K562 (cell line): Measurements from ENCODE around the gene FBXO33. TPM values are rescaled to one million over a fixed set of nuclear protein-coding genes. Genes with fewer than 3 reads are reported as not detected.
A peak's percentile ranks its signal among the peaks of the same experiment; 100 is the strongest.

Experiments used
- CBFA2T2 ChIP-seq: fragments of 450-650 bp; conservative IDR thresholded peaks from 2 replicates; pipeline ENCODE4 v1.6.1; 2017; ENCODE audit warnings: mild to moderate bottlenecking
- CHCHD3 ChIP-seq: fragments of 250-450 bp; sonication (Bioruptor Pico); IDR thresholded peaks from 2 replicates; pipeline ENCODE4 v2.1.2; 2022; ENCODE audit warnings: mild to moderate bottlenecking
- CREBBP ChIP-seq: IDR thresholded peaks from one replicate; pipeline ENCODE4 v1.6.1; 2012; ENCODE audit warnings: low read depth, mild to moderate bottlenecking, control low read depth, inconsistent platforms, low read length
- GABPA ChIP-seq: fragments of 200-800 bp; sonication (Bioruptor generic); conservative IDR thresholded peaks from 2 replicates; pipeline ENCODE4 v1.6.1; 2016; ENCODE audit warnings: low read depth, missing genetic modification characterization, missing compliant biosample characterization
- HCFC1 ChIP-seq: IDR thresholded peaks from 2 replicates; pipeline ENCODE4 v1.6.1; 2012; ENCODE audit warnings: low read depth, low read length, improper control_type of control experiment
- HNRNPK ChIP-seq: fragments of 200-400 bp; formaldehyde crosslinking; IDR thresholded peaks from one replicate; pipeline ENCODE4 v1.6.1; 2018; ENCODE audit warnings: mild to moderate bottlenecking, low read depth, low read length; ENCODE audit not compliant: poor library complexity, severe bottlenecking
- JUND ChIP-seq, 2 experiments: IDR thresholded peaks; 2 replicates in 1 of 2; 3 replicates in 1 of 2; pipeline ENCODE4 v1.6.1; 2011; ENCODE audit warnings: borderline replicate concordance in 2 of 2, low read depth in 2 of 2, low read length in 2 of 2, improper control_type of control experiment in 1 of 2, missing biosample characterization in 1 of 2, missing genetic modification characterization in 1 of 2, missing genetic modification reagents in 1 of 2
- MAZ ChIP-seq, 2 experiments: fragments of 450-650 bp in 1 of 2; sonication (generic) in 1 of 2; formaldehyde crosslinking; IDR thresholded peaks in 1 of 2; conservative IDR thresholded peaks in 1 of 2; 2 replicates each; pipeline versions ENCODE4 v1.4.0 to v1.5.0; 2020; ENCODE audit warnings: mild to moderate bottlenecking in 1 of 2, missing genetic modification reagents in 1 of 2
- NRF1 ChIP-seq, 2 experiments: fragments of 450-650 bp; IDR thresholded peaks in 1 of 2; conservative IDR thresholded peaks in 1 of 2; 2 replicates each; pipeline ENCODE4 v1.6.1; 2014; ENCODE audit warnings: mild to moderate bottlenecking in 2 of 2
- PHF21A ChIP-seq: fragments of 450-650 bp; IDR thresholded peaks from 2 replicates; pipeline ENCODE4 v1.6.1; 2017; ENCODE audit warnings: low read depth, borderline replicate concordance
- PHF8 ChIP-seq: fragments of 200-600 bp; sonication (generic); IDR thresholded peaks from 2 replicates; pipeline ENCODE4 v1.6.1; 2012; ENCODE audit warnings: mixed run types, mild to moderate bottlenecking, inconsistent platforms, low read length, moderate library complexity, borderline replicate concordance
- POLR2G ChIP-seq: fragments of 200-400 bp; formaldehyde crosslinking; IDR thresholded peaks from 2 replicates; pipeline ENCODE4 v1.6.1; 2017; ENCODE audit warnings: low read depth, mild to moderate bottlenecking, antibody characterized with exemption, low read length, moderate library complexity
- RBFOX2 ChIP-seq: fragments of 200-400 bp; formaldehyde crosslinking; IDR thresholded peaks from 2 replicates; pipeline ENCODE4 v1.6.1; 2017; ENCODE audit warnings: low read depth, mild to moderate bottlenecking, low read length, moderate library complexity
- SIN3A ChIP-seq, 2 experiments: fragments of 150-350 bp in 1 of 2; IDR thresholded peaks; 2 replicates each; pipeline ENCODE4 v1.6.1; 2011 to 2016; ENCODE audit warnings: borderline replicate concordance in 2 of 2, low read depth in 2 of 2, low read length in 2 of 2, mild to moderate bottlenecking in 2 of 2, moderate library complexity in 2 of 2; ENCODE audit not compliant: control insufficient read depth in 1 of 2
- TOE1 ChIP-seq, 2 experiments: fragments of 450-650 bp in 1 of 2; sonication (generic) in 1 of 2; formaldehyde crosslinking in 1 of 2; IDR thresholded peaks; 2 replicates each; pipeline versions ENCODE4 v1.7.1 to v1.8.0; 2016 to 2022; ENCODE audit warnings: borderline replicate concordance in 2 of 2, mild to moderate bottlenecking in 2 of 2, antibody characterized with exemption in 1 of 2, inconsistent platforms in 1 of 2, low read depth in 1 of 2, missing genetic modification reagents in 1 of 2, moderate library complexity in 1 of 2
- ZNF316 ChIP-seq: fragments of 450-650 bp; IDR thresholded peaks from 2 replicates; pipeline ENCODE4 v1.6.1; 2016
- ZNF384 ChIP-seq: IDR thresholded peaks from 2 replicates; pipeline ENCODE4 v1.6.1; 2012; ENCODE audit warnings: low read depth, low read length, improper control_type of control experiment
- polyA plus RNA-seq, 8 experiments: library from polyadenylated mRNA; depleted of rRNA in 4 of 8; stranded (reverse) in 5 of 8; unstranded in 3 of 8; fragments of >200 nt; fragmentation: Nextera tagmentation in 2 of 8; fragmentation: Illumina TruSeq in 1 of 8; extraction: Ambion mirVana in 2 of 8; extraction: Trizol in 1 of 8; gene quantifications; 2 replicates each; pipeline versions ENCODE4 v1.2.1 to v1.2.3, GENCODE V29; 2011 to 2014; ENCODE audit warnings: inconsistent platforms in 1 of 8, missing spikeins in 1 of 8
- total RNA-seq, 7 experiments: library from RNA; depleted of rRNA in 6 of 7; stranded (reverse); fragments of >200 nt in 6 of 7; fragmentation: Illumina TruSeq in 2 of 7; extraction: Trizol in 2 of 7; gene quantifications; 2 replicates each; pipeline versions ENCODE4 v1.2.1 to v1.2.3, GENCODE V29; 2011 to 2021; ENCODE audit warnings: low replicate concordance in 1 of 7
- TF ChIP-seq, protein P1 (sequence below): fragments of 250-450 bp; sonication (Bioruptor Pico); IDR thresholded peaks from 2 replicates; pipeline ENCODE4 v1.5.0; 2020; ENCODE audit warnings: mild to moderate bottlenecking
- TF ChIP-seq, protein P2 (sequence below): sonication (generic); formaldehyde crosslinking; IDR thresholded peaks from 2 replicates; pipeline ENCODE4 v1.9.0; 2022; ENCODE audit warnings: mild to moderate bottlenecking, missing genetic modification reagents
- TF ChIP-seq, protein P3 (sequence below): fragments of 200-800 bp; sonication (Bioruptor generic); IDR thresholded peaks from 2 replicates; pipeline ENCODE4 v1.6.1; 2016; ENCODE audit warnings: missing genetic modification characterization, missing compliant biosample characterization

Gene FBXO33
- total and polyA plus RNA-seq, 9 of the 15 experiments (the other 6 are each of a cell fraction or from before 2014, with no cell fraction given), result 1.6 to 7.5 (median 5.0) TPM

DNA sequence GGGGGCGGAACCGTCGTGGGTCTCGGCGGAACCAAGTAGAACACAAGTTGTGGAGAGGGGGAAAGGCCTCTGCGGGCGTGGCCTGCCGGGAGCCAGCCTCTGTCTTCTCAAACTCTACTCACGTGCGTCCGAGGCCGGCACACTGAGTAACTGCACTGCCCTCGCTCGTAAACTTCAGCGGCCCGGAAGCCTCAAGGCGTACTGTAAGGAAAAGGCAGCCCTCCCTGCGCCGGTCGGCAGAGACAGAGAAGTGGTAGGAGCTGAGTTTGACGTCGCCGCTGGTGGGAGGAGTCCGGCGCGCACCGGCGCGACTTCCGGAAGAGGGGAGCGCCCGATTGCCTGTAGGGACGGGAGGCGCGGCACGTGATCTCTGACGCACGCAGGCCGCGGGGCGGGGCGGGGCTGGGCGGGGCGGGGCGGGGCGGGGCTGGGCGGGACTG lies at the start of gene FBXO33 (continued):
- TF ChIP-seq SIN3A (IDR thresholded peaks at IDR 0.05; ENCODE audit: borderline replicate concordance in 2 of 2, control insufficient read depth in 1 of 2, low read depth in 2 of 2, low read length in 2 of 2), result 0 out of 4 replicates have a peak, but pooled peaks of 1 of the 2 experiments have one; percentile 72
- no peak for TF ChIP-seq NRF1 (conservative IDR thresholded peaks at IDR 0.05 in 1 of 2, IDR thresholded peaks at IDR 0.05 in 1 of 2)
- no peak for TF ChIP-seq ZNF384
- TF ChIP-seq TOE1 (IDR thresholded peaks at IDR 0.05; ENCODE audit: borderline replicate concordance), result peak; percentile 98
- no peak for TF ChIP-seq TOE1 (CRISPR knock-in tag; IDR thresholded peaks at IDR 0.05; ENCODE audit: borderline replicate concordance, low read depth)
- peak; percentile 58 for TF ChIP-seq RBFOX2
- no peak for TF ChIP-seq CREBBP
- no peak for TF ChIP-seq CBFA2T2
- peak; percentile 22; the same call in 1 of the 2 replicates for TF ChIP-seq POLR2G
- peak; percentile 12; the same call in 1 of the 2 replicates for TF ChIP-seq PHF8
- no peak for TF ChIP-seq CHCHD3 (CRISPR knock-in tag)
- TF ChIP-seq, protein P1, sequence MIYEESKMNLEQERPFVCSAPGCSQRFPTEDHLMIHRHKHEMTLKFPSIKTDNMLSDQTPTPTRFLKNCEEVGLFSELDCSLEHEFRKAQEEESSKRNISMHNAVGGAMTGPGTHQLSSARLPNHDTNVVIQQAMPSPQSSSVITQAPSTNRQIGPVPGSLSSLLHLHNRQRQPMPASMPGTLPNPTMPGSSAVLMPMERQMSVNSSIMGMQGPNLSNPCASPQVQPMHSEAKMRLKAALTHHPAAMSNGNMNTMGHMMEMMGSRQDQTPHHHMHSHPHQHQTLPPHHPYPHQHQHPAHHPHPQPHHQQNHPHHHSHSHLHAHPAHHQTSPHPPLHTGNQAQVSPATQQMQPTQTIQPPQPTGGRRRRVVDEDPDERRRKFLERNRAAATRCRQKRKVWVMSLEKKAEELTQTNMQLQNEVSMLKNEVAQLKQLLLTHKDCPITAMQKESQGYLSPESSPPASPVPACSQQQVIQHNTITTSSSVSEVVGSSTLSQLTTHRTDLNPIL (CRISPR knock-in tag), result no peak
- TF ChIP-seq HNRNPK, result no peak
- TF ChIP-seq, protein P2, sequence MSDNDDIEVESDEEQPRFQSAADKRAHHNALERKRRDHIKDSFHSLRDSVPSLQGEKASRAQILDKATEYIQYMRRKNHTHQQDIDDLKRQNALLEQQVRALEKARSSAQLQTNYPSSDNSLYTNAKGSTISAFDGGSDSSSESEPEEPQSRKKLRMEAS (CRISPR knock-in tag), result peak; percentile 13; the same call in 1 of the 2 replicates
- TF ChIP-seq GABPA (tag), result peak; percentile 79
- TF ChIP-seq HCFC1, result peak; percentile 2; the same call in 1 of the 2 replicates
- no peak for TF ChIP-seq ZNF316
- TF ChIP-seq, protein P3, sequence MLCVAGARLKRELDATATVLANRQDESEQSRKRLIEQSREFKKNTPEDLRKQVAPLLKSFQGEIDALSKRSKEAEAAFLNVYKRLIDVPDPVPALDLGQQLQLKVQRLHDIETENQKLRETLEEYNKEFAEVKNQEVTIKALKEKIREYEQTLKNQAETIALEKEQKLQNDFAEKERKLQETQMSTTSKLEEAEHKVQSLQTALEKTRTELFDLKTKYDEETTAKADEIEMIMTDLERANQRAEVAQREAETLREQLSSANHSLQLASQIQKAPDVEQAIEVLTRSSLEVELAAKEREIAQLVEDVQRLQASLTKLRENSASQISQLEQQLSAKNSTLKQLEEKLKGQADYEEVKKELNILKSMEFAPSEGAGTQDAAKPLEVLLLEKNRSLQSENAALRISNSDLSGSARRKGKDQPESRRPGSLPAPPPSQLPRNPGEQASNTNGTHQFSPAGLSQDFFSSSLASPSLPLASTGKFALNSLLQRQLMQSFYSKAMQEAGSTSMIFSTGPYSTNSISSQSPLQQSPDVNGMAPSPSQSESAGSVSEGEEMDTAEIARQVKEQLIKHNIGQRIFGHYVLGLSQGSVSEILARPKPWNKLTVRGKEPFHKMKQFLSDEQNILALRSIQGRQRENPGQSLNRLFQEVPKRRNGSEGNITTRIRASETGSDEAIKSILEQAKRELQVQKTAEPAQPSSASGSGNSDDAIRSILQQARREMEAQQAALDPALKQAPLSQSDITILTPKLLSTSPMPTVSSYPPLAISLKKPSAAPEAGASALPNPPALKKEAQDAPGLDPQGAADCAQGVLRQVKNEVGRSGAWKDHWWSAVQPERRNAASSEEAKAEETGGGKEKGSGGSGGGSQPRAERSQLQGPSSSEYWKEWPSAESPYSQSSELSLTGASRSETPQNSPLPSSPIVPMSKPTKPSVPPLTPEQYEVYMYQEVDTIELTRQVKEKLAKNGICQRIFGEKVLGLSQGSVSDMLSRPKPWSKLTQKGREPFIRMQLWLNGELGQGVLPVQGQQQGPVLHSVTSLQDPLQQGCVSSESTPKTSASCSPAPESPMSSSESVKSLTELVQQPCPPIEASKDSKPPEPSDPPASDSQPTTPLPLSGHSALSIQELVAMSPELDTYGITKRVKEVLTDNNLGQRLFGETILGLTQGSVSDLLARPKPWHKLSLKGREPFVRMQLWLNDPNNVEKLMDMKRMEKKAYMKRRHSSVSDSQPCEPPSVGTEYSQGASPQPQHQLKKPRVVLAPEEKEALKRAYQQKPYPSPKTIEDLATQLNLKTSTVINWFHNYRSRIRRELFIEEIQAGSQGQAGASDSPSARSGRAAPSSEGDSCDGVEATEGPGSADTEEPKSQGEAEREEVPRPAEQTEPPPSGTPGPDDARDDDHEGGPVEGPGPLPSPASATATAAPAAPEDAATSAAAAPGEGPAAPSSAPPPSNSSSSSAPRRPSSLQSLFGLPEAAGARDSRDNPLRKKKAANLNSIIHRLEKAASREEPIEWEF (CRISPR knock-in tag), result no peak
- TF ChIP-seq MAZ (CRISPR knock-in tag; conservative IDR thresholded peaks at IDR 0.05 in 1 of 2, IDR thresholded peaks at IDR 0.05 in 1 of 2), result 0 out of 4 replicates have a peak, but pooled peaks of 1 of the 2 experiments have one; percentile 3
- TF ChIP-seq JUND (IDR thresholded peaks at IDR 0.05; ENCODE audit: borderline replicate concordance, low read depth, low read length), result peak; percentile 92
- peak; percentile 43; the same call in 1 of the 3 replicates for TF ChIP-seq JUND (tag; IDR thresholded peaks at IDR 0.05; ENCODE audit: borderline replicate concordance, low read depth, low read length)
- no peak for TF ChIP-seq PHF21A
